Right lobe of liver (tissue), 6 donors: Measurements from ENCODE around the gene MYH14. TPM values are rescaled to one million over a fixed set of nuclear protein-coding genes. Genes with fewer than 3 reads are reported as not detected.
A peak's percentile ranks its signal among the peaks of the same experiment; 100 is the strongest.

Experiments
- ATAC-seq, 4 donors: fragments of 200-7000 bp; cut with Tn5 transposase; one replicate each; pipeline ENCODE4 v1.9.1; 2020; ENCODE audit warnings: mild to moderate bottlenecking in 4 of 4, moderate library complexity in 4 of 4
- DNase-seq, 3 donors: peaks; one replicate each; pipeline ENCODE4 v3.0.0-alpha.2; 2020
- H3K27ac ChIP-seq, 3 donors: fragments of 200-600 bp; one replicate each; pipeline ENCODE4 v1.8.0; 2022
- H3K27me3 ChIP-seq, 2 donors: fragments of 200-600 bp; one replicate each; pipeline ENCODE4 v1.8.0; 2022
- H3K36me3 ChIP-seq, 4 donors: fragments of 200-600 bp; sonication (generic) in 1 of 4; one replicate each; pipeline versions ENCODE4 v1.5.1 to v1.8.0; 2017 to 2022; ENCODE audit warnings: control low read depth in 1 of 4
- H3K4me1 ChIP-seq, 4 donors: fragments of 200-600 bp; sonication (generic) in 1 of 4; one replicate each; pipeline versions ENCODE4 v1.5.1 to v1.8.0; 2017 to 2022; ENCODE audit warnings: control low read depth in 1 of 4
- H3K4me3 ChIP-seq, 3 donors: fragments of 200-600 bp; one replicate each; pipeline ENCODE4 v1.8.0; 2022
- H3K9me3 ChIP-seq, 4 donors: fragments of 200-600 bp; sonication (generic) in 1 of 4; one replicate each; pipeline versions ENCODE4 v1.5.1 to v1.8.0; 2017 to 2022; ENCODE audit warnings: control low read depth in 1 of 4
- CTCF ChIP-seq, 4 donors: fragments of 200-600 bp in 3 of 4; fragments of 450-650 bp in 1 of 4; IDR thresholded peaks; one replicate each; pipeline versions ENCODE4 v1.5.1 to v1.8.0; 2016 to 2022; ENCODE audit warnings: antibody characterized with exemption in 4 of 4, mild to moderate bottlenecking in 2 of 4
- POLR2A ChIP-seq: fragments of 450-650 bp; IDR thresholded peaks from one replicate; pipeline ENCODE4 v1.6.1; 2017; ENCODE audit warnings: antibody characterized with exemption, mild to moderate bottlenecking
- WGBS: methylation state at CpG from one replicate; pipeline ENCODE4 v1.1.6; 2018; ENCODE audit warnings: low coverage, low lambda C conversion rate; ENCODE audit not compliant: insufficient coverage; ENCODE audit errors: missing lambda C conversion rate; 5-methylcytosine and 5-hydroxymethylcytosine counted together
- intact Hi-C, 2 donors: fragments of 100-400 bp; cut with DNase I; formaldehyde crosslinking; loops; one replicate each; pipeline versions ENCODE4 v1.11.2 to v1.14.1; 2022
- total RNA-seq, 6 experiments: library from RNA; depleted of rRNA in 2 of 6; stranded (reverse); fragments of >200 nt in 2 of 6; fragmentation: NEBNext Ultra II Directional in 3 of 6; extraction: Animal tissue kit (Norgen Biotek cat#: 25700) in 3 of 6; gene quantifications; one replicate each; pipeline versions ENCODE4 v1.1.0 to v1.2.4, GENCODE V29; 2016 to 2023
- donor health status: DM: no; HTN: yes; CAD: no.
- donor health status: DM: no; HTN: no; CAD: no.
- donor health status: DM: no; HTN: no; CAD: no.
- donor health status: DM: no; HTN: yes; CAD: no.
- donor health status: DM: no; HTN: yes; CAD: no.

Gene MYH14
- total RNA-seq, 6 experiments from 2014 or later, result 49.1 to 89.0 (median 65.8) TPM

- TF ChIP-seq CTCF (IDR thresholded peaks at IDR 0.05) (no peak), POLR2A (no peak)
- Histone ChIP-seq H3K27me3 (no peaks in the 10 kb centered on the region), H3K4me3 (peak overlapping the region; percentile 34 to 48 (median 38)), H3K4me1 (peaks cover 0 to 23% (median 2%) of the 10 kb centered on the region in 4 donors), H3K27ac (no peak overlapping the region), H3K36me3 (no peaks in the 10 kb centered on the region), H3K9me3 (no peaks in the 10 kb centered on the region)
- 22% methylated on average over 10 of the region's 10 CpGs for WGBS
- ATAC-seq (no peak), DNase-seq (peak in 1 of 3 donors; percentile 38)
- intact Hi-C loops, result no loop called here
Observed at GRCh38 chr19:50331221-50331993, 128.0 kb downstream of the MYH14 start.

- intact Hi-C loops, result no loop called here
- Histone ChIP-seq H3K27me3 (no peaks in the 10 kb centered on the region), H3K9me3 (no peaks in the 10 kb centered on the region), H3K27ac (no peak overlapping the region), H3K4me3 (no peak overlapping the region), H3K36me3 (no peaks in the 10 kb centered on the region), H3K4me1 (peaks cover 0 to 23% (median 1%) of the 10 kb centered on the region in 4 donors)
- peak in 1 of 3 donors; percentile 41 for DNase-seq
- 36% methylated on average over 2 of the region's 2 CpGs for WGBS
- TF ChIP-seq CTCF (IDR thresholded peaks at IDR 0.05), result no peak
- TF ChIP-seq POLR2A, result no peak
- no peak for ATAC-seq
Observed at GRCh38 chr19:50331994-50332243, 128.5 kb downstream of the MYH14 start.

GRCh38 chr19:50332244-50333038 is 129.0 kb downstream of the MYH14 start:
- H3K27ac ChIP-seq, result peak overlapping the region in 1 of 3 donors; percentile 68
- no peaks in the 10 kb centered on the region for H3K9me3 ChIP-seq
- peak in 1 of 3 donors; percentile 35 for DNase-seq
- peak overlapping the region; percentile 32 to 65 (median 55) for H3K4me3 ChIP-seq
- intact Hi-C loops, result no loop called here
- H3K4me1 ChIP-seq, result peaks cover 0 to 23% (median 1%) of the 10 kb centered on the region in 4 donors
- TF ChIP-seq CTCF (IDR thresholded peaks at IDR 0.05), result no peak
- TF ChIP-seq POLR2A, result no peak
- H3K36me3 ChIP-seq, result no peaks in the 10 kb centered on the region
- H3K27me3 ChIP-seq, result no peaks in the 10 kb centered on the region
- ATAC-seq, result no peak
- WGBS, result 30% methylated on average over 14 of the region's 20 CpGs

- Histone ChIP-seq H3K9me3 (no peaks in the 10 kb centered on the region), H3K27me3 (no peaks in the 10 kb centered on the region), H3K4me3 (peak overlapping the region; percentile 32 to 65 (median 55)), H3K36me3 (no peaks in the 10 kb centered on the region), H3K4me1 (peaks cover 0 to 23% (median 1%) of the 10 kb centered on the region in 4 donors), H3K27ac (peak overlapping the region in 2 of 3 donors; percentile 12 to 68)
- intact Hi-C loops, result no loop called here
- 2% methylated on average over 19 of the region's 34 CpGs for WGBS
- DNase-seq (peak; percentile 94), ATAC-seq (peak; percentile 63 to 69 (median 64))
- TF ChIP-seq CTCF (IDR thresholded peaks at IDR 0.05) (no peak), POLR2A (peak; percentile 1)
Observed at GRCh38 chr19:50333235-50333736, 129.9 kb downstream of the MYH14 start.
